Loucy (cell line): ENCODE results near the gene TCHHL1.

Source experiments
- H2AFZ ChIP-seq: fragments of 200-600 bp; sonication (generic); 2 replicates; pipeline ENCODE4 v1.6.0; 2016; ENCODE audit warnings: antibody characterized with exemption, mild to moderate bottlenecking, low read length, moderate library complexity
- H3F3A ChIP-seq: fragments of 200-600 bp; 2 replicates; pipeline ENCODE4 v1.6.0; 2016; ENCODE audit warnings: antibody characterized with exemption, low read depth, mild to moderate bottlenecking
- H3K27me3 ChIP-seq: fragments of 200-600 bp; sonication (generic); 2 replicates; pipeline ENCODE4 v1.6.1; 2014; ENCODE audit warnings: low read length, mild to moderate bottlenecking; ENCODE audit not compliant: insufficient read depth, poor library complexity, severe bottlenecking
- H3K36me3 ChIP-seq: fragments of 200-600 bp; sonication (generic); 2 replicates; pipeline ENCODE4 v1.6.1; 2016; ENCODE audit warnings: low read length; ENCODE audit not compliant: insufficient read depth
- H3K4me1 ChIP-seq: fragments of 200-600 bp; sonication (generic); 2 replicates; pipeline ENCODE4 v1.5.1; 2014; ENCODE audit warnings: low read length, mild to moderate bottlenecking; ENCODE audit not compliant: insufficient read depth, poor library complexity, severe bottlenecking
- H3K4me2 ChIP-seq: fragments of 200-600 bp; sonication (generic); 2 replicates; pipeline ENCODE4 v1.6.0; 2014; ENCODE audit warnings: antibody characterized with exemption, low read length, low read depth, mild to moderate bottlenecking; ENCODE audit not compliant: poor library complexity, severe bottlenecking
- H3K4me3 ChIP-seq: fragments of 200-600 bp; sonication (generic); 2 replicates; pipeline ENCODE4 v1.5.1; 2014; ENCODE audit warnings: low read length, mild to moderate bottlenecking, mixed read lengths; ENCODE audit not compliant: poor library complexity, severe bottlenecking
- H3K79me2 ChIP-seq: fragments of 200-600 bp; sonication (generic); 2 replicates; pipeline ENCODE4 v1.6.1; 2014; ENCODE audit warnings: low read length; ENCODE audit not compliant: insufficient read depth
- H3K9ac ChIP-seq: fragments of 200-600 bp; sonication (generic); 2 replicates; pipeline ENCODE4 v1.6.0; 2014; ENCODE audit warnings: mild to moderate bottlenecking, low read depth, low read length, moderate library complexity; ENCODE audit not compliant: poor library complexity, severe bottlenecking
- H3K9me2 ChIP-seq: fragments of 200-600 bp; sonication (generic); replicated peaks from 2 replicates; pipeline ENCODE4 v1.6.1; 2016; ENCODE audit warnings: low read depth, low read length, mixed read lengths
- H3K9me3 ChIP-seq: fragments of 200-600 bp; sonication (generic); 2 replicates; pipeline ENCODE4 v1.6.1; 2014; ENCODE audit warnings: mild to moderate bottlenecking, antibody characterized with exemption, low read length, low read depth; ENCODE audit not compliant: insufficient read depth
- H4K20me1 ChIP-seq: fragments of 200-600 bp; sonication (generic); 2 replicates; pipeline ENCODE4 v1.6.0; 2014; ENCODE audit warnings: antibody characterized with exemption, low read length, mild to moderate bottlenecking; ENCODE audit not compliant: insufficient read depth, poor library complexity, severe bottlenecking
- CTCF ChIP-seq: fragments of 200-600 bp; sonication (generic); conservative IDR thresholded peaks from 2 replicates; pipeline ENCODE4 v1.5.1; 2014; ENCODE audit warnings: mild to moderate bottlenecking, antibody characterized with exemption, low read length
- EZH2phosphoT487 ChIP-seq: fragments of 200-600 bp; IDR thresholded peaks from 2 replicates; pipeline ENCODE4 v1.6.1; 2018; ENCODE audit warnings: antibody characterized with exemption, mild to moderate bottlenecking, moderate library complexity, borderline replicate concordance

TCHHL1 gene

GRCh38 chr1:152115344-152115743 lies 26.5 kb upstream of the TCHHL1 start, which contains the start of gene TCHH:
Gene TCHH, minus strand, starts transcription at chr1:152115444. Its CDS starts 1,364 bp downstream, at chr1:152114080.
- H3K9me3 ChIP-seq = no peaks in the 10 kb centered on the region
- TF ChIP-seq CTCF (no peak), EZH2phosphoT487 (no peak)
- H3K4me3 ChIP-seq = no peak within 1 kb of the TSS
- no peaks in the 10 kb centered on the region for H3K79me2 ChIP-seq
- no peaks in the 10 kb centered on the region for H3K36me3 ChIP-seq
- no peak within 1 kb of the TSS for H3K9ac ChIP-seq
- H3K4me2 ChIP-seq = no peak within 1 kb of the TSS
- H3K9me2 ChIP-seq = no peaks in the 10 kb centered on the region
- H2AFZ ChIP-seq = no peak within 1 kb of the TSS
- no peaks in the 10 kb centered on the region for H4K20me1 ChIP-seq
- peaks cover 5% of the 10 kb centered on the region for H3K27me3 ChIP-seq
- peaks cover 13% of the 10 kb centered on the region for H3K4me1 ChIP-seq
- H3F3A ChIP-seq = no peaks in the 10 kb centered on the region

GRCh38 chr1:152112885-152113432 lies 24.1 kb upstream of the TCHHL1 start:
- no peaks in the 10 kb centered on the region for H3F3A ChIP-seq
- H2AFZ ChIP-seq = no peak overlapping the region
- TF ChIP-seq EZH2phosphoT487 (no peak), CTCF (no peak)
- H4K20me1 ChIP-seq = no peaks in the 10 kb centered on the region
- H3K9ac ChIP-seq = no peak overlapping the region
- H3K4me1 ChIP-seq = peaks cover 1% of the 10 kb centered on the region
- H3K79me2 ChIP-seq = no peaks in the 10 kb centered on the region
- H3K4me2 ChIP-seq = no peak overlapping the region
- H3K9me3 ChIP-seq = no peaks in the 10 kb centered on the region
- H3K36me3 ChIP-seq = no peaks in the 10 kb centered on the region
- no peak overlapping the region for H3K4me3 ChIP-seq
- H3K9me2 ChIP-seq = no peaks in the 10 kb centered on the region
- peaks cover 5% of the 10 kb centered on the region for H3K27me3 ChIP-seq

GRCh38 chr1:152112101-152112884 lies 23.4 kb upstream of the TCHHL1 start:
- no peaks in the 10 kb centered on the region for H4K20me1 ChIP-seq
- no peaks in the 10 kb centered on the region for H3K79me2 ChIP-seq
- no peaks in the 10 kb centered on the region for H3K4me1 ChIP-seq
- no peak overlapping the region for H3K4me3 ChIP-seq
- TF ChIP-seq CTCF (no peak), EZH2phosphoT487 (no peak)
- no peaks in the 10 kb centered on the region for H3K9me3 ChIP-seq
- no peaks in the 10 kb centered on the region for H3K9me2 ChIP-seq
- no peak overlapping the region for H3K9ac ChIP-seq
- no peak overlapping the region for H3K4me2 ChIP-seq
- H2AFZ ChIP-seq = no peak overlapping the region
- no peaks in the 10 kb centered on the region for H3K36me3 ChIP-seq
- no peaks in the 10 kb centered on the region for H3F3A ChIP-seq
- H3K27me3 ChIP-seq = peaks cover 5% of the 10 kb centered on the region
